ENCODE measurements around the gene BBS9.
"Not testable (repeated sequence)": the region's sequence is repeated elsewhere in the genome, so short reads cannot be mapped to it uniquely, and the experiment has no call there.

Gene BBS9

GRCh38 chr7:33218841-33219535, 89.6 kb downstream of the BBS9 start:
- not testable (repeated sequence) for H3K4me3 ChIP-seq (ENCODE audit: insufficient read depth, low read depth, low read length); H3K27ac ChIP-seq (ENCODE audit: insufficient read depth, low read depth, low read length, poor library complexity, severe bottlenecking); H3K4me1 ChIP-seq (ENCODE audit: control insufficient read depth, insufficient read depth, low read length); H3K9me3 ChIP-seq (ENCODE audit: control insufficient read depth, low read length); H3K36me3 ChIP-seq (ENCODE audit: control insufficient read depth, insufficient read depth, low read length); H3K27me3 ChIP-seq (ENCODE audit: control insufficient read depth, insufficient read depth, low read length, poor library complexity, severe bottlenecking)
- WGBS, 2 experiments: 92 to 95% methylated on average over 37 to 38 of the region's 38 CpGs

- H3K4me3 ChIP-seq (ENCODE audit: insufficient read depth, low read depth, low read length): no peak overlapping the region
- H3K9me3 ChIP-seq (ENCODE audit: control insufficient read depth, low read length): no peaks in the 10 kb centered on the region
- WGBS, 2 experiments: 86 to 97% methylated on average over 3 to 4 of the region's 4 CpGs
- no peaks in the 10 kb centered on the region for H3K4me1 ChIP-seq (ENCODE audit: control insufficient read depth, insufficient read depth, low read length)
- no peak overlapping the region for H3K27ac ChIP-seq (ENCODE audit: insufficient read depth, low read depth, low read length, poor library complexity, severe bottlenecking)
- H3K27me3 ChIP-seq (ENCODE audit: control insufficient read depth, insufficient read depth, low read length, poor library complexity, severe bottlenecking): no peaks in the 10 kb centered on the region
- H3K36me3 ChIP-seq (ENCODE audit: control insufficient read depth, insufficient read depth, low read length): no peaks in the 10 kb centered on the region
Measured at GRCh38 chr7:33220231-33220630, 90.9 kb downstream of the BBS9 start.

GRCh38 chr7:33221390-33221789, 92.0 kb downstream of the BBS9 start:
- WGBS, 2 experiments: 86 to 100% methylated on average over 1 of the region's 1 CpG
- Histone ChIP-seq H3K27ac (ENCODE audit: insufficient read depth, low read depth, low read length, poor library complexity, severe bottlenecking) (no peak overlapping the region), H3K27me3 (ENCODE audit: control insufficient read depth, insufficient read depth, low read length, poor library complexity, severe bottlenecking) (no peaks in the 10 kb centered on the region), H3K4me1 (ENCODE audit: control insufficient read depth, insufficient read depth, low read length) (no peaks in the 10 kb centered on the region), H3K4me3 (ENCODE audit: insufficient read depth, low read depth, low read length) (no peak overlapping the region), H3K36me3 (ENCODE audit: control insufficient read depth, insufficient read depth, low read length) (no peaks in the 10 kb centered on the region), H3K9me3 (ENCODE audit: control insufficient read depth, low read length) (no peaks in the 10 kb centered on the region)

- Histone ChIP-seq H3K27ac (ENCODE audit: insufficient read depth, low read depth, low read length, poor library complexity, severe bottlenecking) (no peak overlapping the region), H3K4me3 (ENCODE audit: insufficient read depth, low read depth, low read length) (no peak overlapping the region), H3K27me3 (ENCODE audit: control insufficient read depth, insufficient read depth, low read length, poor library complexity, severe bottlenecking) (no peaks in the 10 kb centered on the region), H3K4me1 (ENCODE audit: control insufficient read depth, insufficient read depth, low read length) (no peaks in the 10 kb centered on the region), H3K9me3 (ENCODE audit: control insufficient read depth, low read length) (no peaks in the 10 kb centered on the region), H3K36me3 (ENCODE audit: control insufficient read depth, insufficient read depth, low read length) (no peaks in the 10 kb centered on the region)
- 100% methylated on average over 1 of the region's 1 CpG for WGBS, 2 experiments
Measured at GRCh38 chr7:33232632-33233145, 103.3 kb downstream of the BBS9 start.

- H3K4me1 ChIP-seq (ENCODE audit: control insufficient read depth, insufficient read depth, low read length): no peaks in the 10 kb centered on the region
- 82 to 90% methylated on average over 3 of the region's 3 CpGs for WGBS, 2 experiments
- no peaks in the 10 kb centered on the region for H3K36me3 ChIP-seq (ENCODE audit: control insufficient read depth, insufficient read depth, low read length)
- no peak overlapping the region for H3K27ac ChIP-seq (ENCODE audit: insufficient read depth, low read depth, low read length, poor library complexity, severe bottlenecking)
- no peak overlapping the region for H3K4me3 ChIP-seq (ENCODE audit: insufficient read depth, low read depth, low read length)
- no peaks in the 10 kb centered on the region for H3K9me3 ChIP-seq (ENCODE audit: control insufficient read depth, low read length)
- no peaks in the 10 kb centered on the region for H3K27me3 ChIP-seq (ENCODE audit: control insufficient read depth, insufficient read depth, low read length, poor library complexity, severe bottlenecking)
Measured at GRCh38 chr7:33233659-33234058, 104.3 kb downstream of the BBS9 start.

- Histone ChIP-seq H3K27ac (ENCODE audit: insufficient read depth, low read depth, low read length, poor library complexity, severe bottlenecking) (no peak overlapping the region), H3K36me3 (ENCODE audit: control insufficient read depth, insufficient read depth, low read length) (no peaks in the 10 kb centered on the region), H3K27me3 (ENCODE audit: control insufficient read depth, insufficient read depth, low read length, poor library complexity, severe bottlenecking) (no peaks in the 10 kb centered on the region), H3K9me3 (ENCODE audit: control insufficient read depth, low read length) (no peaks in the 10 kb centered on the region), H3K4me3 (ENCODE audit: insufficient read depth, low read depth, low read length) (no peak overlapping the region), H3K4me1 (ENCODE audit: control insufficient read depth, insufficient read depth, low read length) (no peaks in the 10 kb centered on the region)
- 95% methylated on average over 2 of the region's 2 CpGs for WGBS, 2 experiments
Measured at GRCh38 chr7:33237036-33237435, 107.7 kb downstream of the BBS9 start.

- WGBS, 2 experiments: 0 to 53% methylated on average over 1 to 2 of the region's 2 CpGs
- no peaks in the 10 kb centered on the region for H3K9me3 ChIP-seq (ENCODE audit: control insufficient read depth, low read length)
- no peak overlapping the region for H3K4me3 ChIP-seq (ENCODE audit: insufficient read depth, low read depth, low read length)
- H3K27ac ChIP-seq (ENCODE audit: insufficient read depth, low read depth, low read length, poor library complexity, severe bottlenecking): no peak overlapping the region
- no peaks in the 10 kb centered on the region for H3K36me3 ChIP-seq (ENCODE audit: control insufficient read depth, insufficient read depth, low read length)
- H3K4me1 ChIP-seq (ENCODE audit: control insufficient read depth, insufficient read depth, low read length): no peaks in the 10 kb centered on the region
- H3K27me3 ChIP-seq (ENCODE audit: control insufficient read depth, insufficient read depth, low read length, poor library complexity, severe bottlenecking): no peaks in the 10 kb centered on the region
Measured at GRCh38 chr7:33243319-33243881, 114.0 kb downstream of the BBS9 start.

GRCh38 chr7:33248671-33249070, 119.3 kb downstream of the BBS9 start:
- WGBS, 2 experiments: 95 to 100% methylated on average over 4 of the region's 4 CpGs
- Histone ChIP-seq H3K4me3 (ENCODE audit: insufficient read depth, low read depth, low read length) (no peak overlapping the region), H3K27me3 (ENCODE audit: control insufficient read depth, insufficient read depth, low read length, poor library complexity, severe bottlenecking) (no peaks in the 10 kb centered on the region), H3K36me3 (ENCODE audit: control insufficient read depth, insufficient read depth, low read length) (no peaks in the 10 kb centered on the region), H3K27ac (ENCODE audit: insufficient read depth, low read depth, low read length, poor library complexity, severe bottlenecking) (no peak overlapping the region), H3K4me1 (ENCODE audit: control insufficient read depth, insufficient read depth, low read length) (no peaks in the 10 kb centered on the region), H3K9me3 (ENCODE audit: control insufficient read depth, low read length) (no peaks in the 10 kb centered on the region)

GRCh38 chr7:33250421-33250871, 121.1 kb downstream of the BBS9 start:
- no peak overlapping the region for H3K27ac ChIP-seq (ENCODE audit: insufficient read depth, low read depth, low read length, poor library complexity, severe bottlenecking)
- no peak overlapping the region for H3K4me3 ChIP-seq (ENCODE audit: insufficient read depth, low read depth, low read length)
- no peaks in the 10 kb centered on the region for H3K27me3 ChIP-seq (ENCODE audit: control insufficient read depth, insufficient read depth, low read length, poor library complexity, severe bottlenecking)
- no peaks in the 10 kb centered on the region for H3K36me3 ChIP-seq (ENCODE audit: control insufficient read depth, insufficient read depth, low read length)
- H3K4me1 ChIP-seq (ENCODE audit: control insufficient read depth, insufficient read depth, low read length): no peaks in the 10 kb centered on the region
- H3K9me3 ChIP-seq (ENCODE audit: control insufficient read depth, low read length): no peaks in the 10 kb centered on the region

- Histone ChIP-seq H3K27me3 (ENCODE audit: control insufficient read depth, insufficient read depth, low read length, poor library complexity, severe bottlenecking) (no peaks in the 10 kb centered on the region), H3K9me3 (ENCODE audit: control insufficient read depth, low read length) (no peaks in the 10 kb centered on the region), H3K36me3 (ENCODE audit: control insufficient read depth, insufficient read depth, low read length) (no peaks in the 10 kb centered on the region), H3K27ac (ENCODE audit: insufficient read depth, low read depth, low read length, poor library complexity, severe bottlenecking) (no peak overlapping the region), H3K4me3 (ENCODE audit: insufficient read depth, low read depth, low read length) (no peak overlapping the region), H3K4me1 (ENCODE audit: control insufficient read depth, insufficient read depth, low read length) (no peaks in the 10 kb centered on the region)
Measured at GRCh38 chr7:33251301-33251700, 121.9 kb downstream of the BBS9 start.

All from ectodermal cell (in vitro differentiated cells).